Urinary bladder (tissue), 4 donors: Measurements from ENCODE around the gene PROSER3. TPM values are rescaled to one million over a fixed set of nuclear protein-coding genes. Genes with fewer than 3 reads are reported as not detected.

ENCODE experiments used
- DNase-seq: peaks from one replicate; pipeline ENCODE4 v3.0.0-alpha.2; 2015; ENCODE audit errors: extremely low spot score
- H3K27ac ChIP-seq: one replicate; pipeline ENCODE4 v1.5.1; 2013; ENCODE audit warnings: low read depth, mild to moderate bottlenecking, moderate library complexity
- H3K36me3 ChIP-seq: one replicate; pipeline ENCODE4 v1.6.1; 2013; ENCODE audit warnings: mild to moderate bottlenecking, moderate library complexity; ENCODE audit not compliant: insufficient read depth
- H3K4me1 ChIP-seq: one replicate; pipeline ENCODE4 v1.6.1; 2013; ENCODE audit warnings: mild to moderate bottlenecking, moderate library complexity; ENCODE audit not compliant: insufficient read depth
- H3K4me3 ChIP-seq: one replicate; pipeline ENCODE4 v1.5.1; 2013; ENCODE audit warnings: low read depth, low read length
- WGBS: extraction: QIAGEN DNeasy Blood & Tissue Kit; methylation state at CpG from one replicate; pipeline ENCODE4 v1.1.7; 2013; 5-methylcytosine and 5-hydroxymethylcytosine counted together
- polyA plus RNA-seq: library from polyadenylated mRNA; stranded (reverse); fragments of 200-250 nt; gene quantifications from one replicate; pipeline ENCODE4 v1.2.3, GENCODE V29; 2013
- total RNA-seq: library from RNA; depleted of rRNA; stranded (reverse); fragments of >200 nt; gene quantifications from one replicate; pipeline ENCODE4 v1.2.3, GENCODE V29; 2014
- donor health status: healthy with polysubstance abuse.
- donor health status: healthy.

Gene PROSER3
- total and polyA plus RNA-seq, 2 donors: 6.8 to 12.2 TPM

DNA sequence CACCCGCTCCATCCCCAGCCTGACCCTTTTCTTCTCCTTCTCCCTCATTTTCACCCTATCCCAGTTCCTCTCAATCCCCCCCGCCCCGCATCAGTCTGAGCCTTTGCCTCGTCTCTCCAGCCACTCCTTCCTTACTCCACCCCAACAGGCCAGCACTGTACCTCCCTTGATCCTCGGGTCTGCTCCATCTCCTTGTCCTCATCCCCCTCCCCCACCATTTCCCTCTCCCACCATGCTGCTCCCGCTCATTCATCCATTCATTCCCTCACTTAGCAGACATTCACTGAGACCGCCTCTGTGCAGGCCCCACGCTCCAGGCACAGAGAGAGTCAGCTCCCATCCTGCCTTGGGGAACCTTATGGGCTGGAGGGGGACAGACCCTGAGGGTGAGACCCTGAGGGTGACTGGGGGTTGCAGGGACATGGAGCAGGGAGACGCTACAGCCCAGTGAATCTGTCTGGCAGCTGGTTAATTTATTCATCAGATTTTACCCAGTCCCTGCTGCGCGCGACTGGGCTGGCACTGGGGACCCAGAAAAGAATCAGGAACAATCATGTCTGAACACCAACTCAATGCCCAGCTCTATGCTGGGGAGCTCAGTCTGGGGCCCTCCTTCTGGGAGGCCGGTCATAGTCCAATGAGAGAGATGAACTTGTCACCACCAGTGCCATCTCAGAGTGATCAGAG, 18.3 kb downstream of the PROSER3 start:
- no peaks in the 10 kb centered on the region for H3K36me3 ChIP-seq
- peak overlapping the region; percentile 83 for H3K4me3 ChIP-seq
- H3K4me1 ChIP-seq: no peaks in the 10 kb centered on the region
- no peak for DNase-seq
- WGBS: 45% methylated on average over 13 of the region's 13 CpGs
- H3K27ac ChIP-seq: no peak overlapping the region

DNA sequence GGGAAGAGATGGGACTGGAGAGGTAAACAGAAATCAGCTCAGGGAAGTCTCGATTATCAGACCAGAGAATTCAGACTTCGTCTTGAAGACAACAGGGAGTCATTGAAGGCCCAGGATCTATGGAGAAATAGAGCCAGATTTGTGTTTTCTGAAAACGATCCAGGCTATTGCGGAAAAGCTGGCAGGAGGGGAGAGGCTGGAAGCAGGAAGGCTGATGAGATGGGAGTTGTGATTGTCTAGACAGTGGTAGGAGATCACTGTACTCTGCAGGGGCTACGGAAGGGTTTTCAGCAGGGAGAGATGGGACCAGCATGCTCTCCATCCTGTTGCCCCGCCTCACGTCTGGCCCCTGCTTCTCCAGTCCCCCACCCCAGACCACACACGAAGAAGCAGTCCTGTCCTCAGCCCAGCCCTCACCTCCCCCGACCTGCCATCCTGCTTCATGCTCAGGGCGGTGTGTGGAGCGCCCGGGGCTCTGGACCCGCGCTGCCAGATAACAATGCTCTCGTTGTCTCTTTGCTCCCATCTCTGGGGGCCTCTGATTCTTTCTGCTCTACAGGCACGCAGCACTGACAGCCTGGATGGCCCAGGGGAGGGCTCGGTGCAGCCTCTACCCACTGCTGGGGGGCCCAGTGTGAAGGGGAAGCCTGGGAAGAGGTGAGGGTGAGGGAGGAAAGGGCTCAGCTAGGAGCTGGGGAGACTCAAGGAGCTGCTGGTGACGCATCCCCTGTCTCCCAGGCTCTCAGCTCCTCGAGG, 19.3 kb downstream of the PROSER3 start:
- no peaks in the 10 kb centered on the region for H3K36me3 ChIP-seq
- no peak for DNase-seq
- no peak overlapping the region for H3K4me3 ChIP-seq
- H3K27ac ChIP-seq: no peak overlapping the region
- no peaks in the 10 kb centered on the region for H3K4me1 ChIP-seq
- 51% methylated on average over 19 of the region's 19 CpGs for WGBS

DNA sequence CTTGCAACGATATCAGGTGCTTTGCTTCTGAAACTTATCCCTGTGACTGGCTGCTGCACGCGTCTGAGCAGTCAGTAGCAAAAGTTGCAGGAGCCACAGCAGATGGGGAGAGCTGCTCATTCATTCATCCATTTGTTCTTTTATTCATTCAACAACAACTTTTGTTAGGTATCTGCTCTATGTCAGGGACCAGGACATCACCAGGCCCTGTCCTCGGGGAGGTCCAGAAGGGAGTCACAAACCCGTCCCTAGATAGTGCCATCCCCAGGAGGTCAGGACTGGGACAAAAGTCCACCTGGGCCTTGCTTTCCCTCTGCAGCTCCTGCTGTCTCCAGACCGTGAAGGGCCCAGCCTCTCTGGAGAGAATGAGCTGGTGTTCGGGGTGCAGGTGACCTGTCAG, 20.0 kb downstream of the PROSER3 start:
- WGBS: 75% methylated on average over 7 of the region's 7 CpGs
- DNase-seq: no peak
- no peak overlapping the region for H3K4me3 ChIP-seq
- H3K4me1 ChIP-seq: no peaks in the 10 kb centered on the region
- no peak overlapping the region for H3K27ac ChIP-seq
- H3K36me3 ChIP-seq: no peaks in the 10 kb centered on the region

DNA sequence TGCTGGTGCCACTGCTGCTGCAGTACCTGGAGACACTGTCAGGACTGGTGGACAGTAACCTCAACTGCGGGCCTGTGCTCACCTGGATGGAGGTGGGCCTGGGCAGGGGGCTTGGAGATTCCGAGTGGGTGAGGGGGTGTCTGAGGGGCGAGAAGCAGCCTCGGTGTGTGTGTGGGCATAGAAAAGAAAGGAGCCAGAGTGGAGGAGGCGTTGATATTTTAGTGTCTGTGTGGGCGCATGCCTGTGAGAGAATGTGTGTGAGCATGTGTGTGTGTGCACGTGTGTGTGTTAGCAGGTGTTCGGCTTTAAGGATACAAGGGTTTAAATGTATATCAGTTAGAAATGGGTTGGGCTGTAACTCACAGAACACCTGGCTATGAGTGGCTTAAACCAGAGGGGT, 21.1 kb downstream of the PROSER3 start:
- 93% methylated on average over 8 of the region's 8 CpGs for WGBS
- Histone ChIP-seq H3K4me3 (no peak overlapping the region), H3K4me1 (no peaks in the 10 kb centered on the region), H3K36me3 (no peaks in the 10 kb centered on the region), H3K27ac (no peak overlapping the region)
- DNase-seq: no peak

DNA sequence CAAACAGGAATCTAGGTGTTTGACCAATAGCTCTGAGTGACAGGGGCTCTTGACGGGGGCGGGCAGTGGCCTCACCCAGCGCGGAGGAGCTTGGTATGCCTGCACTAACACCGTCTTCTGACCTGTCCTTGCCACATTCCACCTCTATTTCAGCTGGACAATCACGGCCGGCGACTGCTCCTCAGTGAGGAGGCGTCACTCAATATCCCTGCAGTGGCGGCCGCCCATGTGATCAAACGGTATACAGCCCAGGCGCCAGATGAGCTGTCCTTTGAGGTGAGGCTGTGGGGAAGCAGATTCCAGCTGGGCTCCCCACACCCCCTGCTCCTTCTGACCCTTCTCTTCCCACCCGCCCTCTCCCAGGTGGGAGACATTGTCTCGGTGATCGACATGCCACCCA, 22.1 kb downstream of the PROSER3 start:
- no peaks in the 10 kb centered on the region for H3K4me1 ChIP-seq
- no peaks in the 10 kb centered on the region for H3K36me3 ChIP-seq
- 91% methylated on average over 16 of the region's 16 CpGs for WGBS
- H3K27ac ChIP-seq: no peak overlapping the region
- no peak for DNase-seq
- H3K4me3 ChIP-seq: no peak overlapping the region

DNA sequence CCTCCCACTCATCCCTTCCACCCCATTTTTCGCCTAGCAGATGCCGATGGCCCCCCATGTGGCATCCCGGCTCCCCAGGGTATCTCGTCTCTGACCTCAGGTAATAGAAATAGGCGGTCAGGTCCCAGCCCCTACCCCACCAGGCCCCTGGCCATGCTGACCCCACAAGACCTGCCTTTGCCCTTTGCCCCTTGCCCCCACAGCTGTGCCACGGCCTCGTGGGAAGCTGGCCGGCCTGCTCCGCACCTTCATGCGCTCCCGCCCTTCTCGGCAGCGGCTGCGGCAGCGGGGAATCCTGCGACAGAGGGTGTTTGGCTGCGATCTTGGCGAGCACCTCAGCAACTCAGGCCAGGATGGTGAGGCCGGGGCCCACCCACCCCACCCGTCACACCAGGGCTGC, 22.7 kb downstream of the PROSER3 start:
- Histone ChIP-seq H3K4me1 (no peaks in the 10 kb centered on the region), H3K4me3 (no peak overlapping the region), H3K36me3 (no peaks in the 10 kb centered on the region), H3K27ac (no peak overlapping the region)
- DNase-seq: no peak
- 95% methylated on average over 20 of the region's 20 CpGs for WGBS

DNA sequence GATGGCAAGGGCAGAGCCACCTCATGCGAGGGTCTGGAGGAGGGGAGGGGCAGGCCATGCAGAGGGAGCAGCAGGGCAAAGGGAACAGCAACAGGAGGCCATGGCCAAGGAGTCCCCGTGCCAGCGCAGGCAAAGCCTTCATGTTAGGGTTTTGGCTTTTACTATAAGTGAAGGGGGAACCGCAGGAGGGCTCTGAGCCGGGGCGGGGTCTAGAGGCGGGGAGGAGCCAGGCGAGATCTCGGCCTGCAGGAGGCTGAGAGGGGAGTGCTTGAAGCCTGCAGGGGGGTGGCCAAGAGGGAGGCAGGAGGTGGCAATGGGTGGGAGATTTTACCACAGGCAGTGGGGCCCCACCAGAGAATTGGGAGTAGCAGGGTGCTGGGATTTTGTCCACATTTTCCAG, 23.7 kb downstream of the PROSER3 start:
- Histone ChIP-seq H3K36me3 (no peaks in the 10 kb centered on the region), H3K4me3 (no peak overlapping the region), H3K4me1 (no peaks in the 10 kb centered on the region), H3K27ac (no peak overlapping the region)
- DNase-seq: no peak
- WGBS: 75% methylated on average over 9 of the region's 9 CpGs

DNA sequence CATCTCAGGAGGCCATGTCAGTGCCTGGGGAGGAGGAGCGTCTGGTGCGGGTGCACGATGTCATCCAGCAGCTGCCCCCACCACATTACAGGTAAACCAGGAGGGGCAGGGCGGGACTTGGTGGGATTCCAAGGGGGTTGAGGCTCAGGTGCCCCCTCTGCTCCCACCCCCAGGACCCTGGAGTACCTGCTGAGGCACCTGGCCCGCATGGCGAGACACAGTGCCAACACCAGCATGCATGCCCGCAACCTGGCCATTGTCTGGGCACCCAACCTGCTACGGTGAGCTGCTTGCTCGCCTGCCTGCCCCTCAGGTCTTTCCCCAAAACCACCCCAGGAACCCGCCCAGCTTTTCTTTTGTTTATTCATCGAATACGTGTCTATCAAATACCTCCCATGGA, 24.6 kb downstream of the PROSER3 start:
- Histone ChIP-seq H3K36me3 (no peaks in the 10 kb centered on the region), H3K4me1 (no peaks in the 10 kb centered on the region), H3K4me3 (no peak overlapping the region), H3K27ac (no peak overlapping the region)
- WGBS: 94% methylated on average over 12 of the region's 12 CpGs
- no peak for DNase-seq

DNA sequence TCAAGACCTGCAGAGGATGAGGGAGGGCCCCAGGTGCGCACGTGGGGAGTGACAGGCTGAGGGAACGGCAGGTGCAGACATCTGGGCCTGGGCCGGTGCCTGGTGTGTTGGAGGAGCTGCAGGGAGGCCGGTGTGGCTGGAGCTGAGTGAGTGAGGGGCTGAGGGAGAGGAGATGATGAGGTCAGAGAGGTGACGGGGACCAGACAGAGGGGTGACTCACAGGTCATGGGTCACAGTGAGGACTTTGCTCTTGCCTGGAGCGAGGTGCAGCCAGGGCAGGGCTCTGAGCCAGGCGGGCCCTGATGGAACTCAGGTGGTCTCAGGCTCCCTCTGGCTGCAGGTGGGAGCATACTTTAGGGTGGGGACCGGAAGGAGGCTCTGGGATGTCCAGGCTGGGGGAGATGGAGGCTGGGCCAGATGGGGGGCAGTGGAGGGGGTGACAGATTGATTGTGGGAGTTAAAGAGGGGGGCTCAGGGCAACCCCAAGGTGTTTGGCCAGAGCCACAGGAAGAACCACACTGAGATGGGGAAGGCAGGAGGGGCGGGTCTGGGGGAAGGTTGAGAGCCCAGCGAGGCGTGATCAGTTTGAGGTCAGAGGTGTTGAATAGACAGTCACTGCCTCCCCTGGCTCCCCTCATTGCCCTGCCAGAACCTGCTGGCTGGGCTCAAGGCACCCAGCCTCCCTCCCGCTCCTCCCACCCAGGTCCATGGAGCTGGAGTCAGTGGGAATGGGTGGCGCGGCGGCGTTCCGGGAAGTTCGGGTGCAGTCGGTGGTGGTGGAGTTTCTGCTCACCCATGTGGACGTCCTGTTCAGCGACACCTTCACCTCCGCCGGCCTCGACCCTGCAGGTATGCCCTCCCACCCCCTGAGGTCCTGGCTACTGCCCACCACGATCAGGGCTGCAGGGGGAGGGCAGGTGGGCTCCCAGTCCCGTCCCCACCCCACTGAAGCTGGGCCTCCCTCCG, 25.8 kb downstream of the PROSER3 start:
- Histone ChIP-seq H3K4me1 (no peaks in the 10 kb centered on the region), H3K36me3 (no peaks in the 10 kb centered on the region), H3K27ac (no peak overlapping the region), H3K4me3 (no peak overlapping the region)
- no peak for DNase-seq
- 82% methylated on average over 28 of the region's 28 CpGs for WGBS

DNA sequence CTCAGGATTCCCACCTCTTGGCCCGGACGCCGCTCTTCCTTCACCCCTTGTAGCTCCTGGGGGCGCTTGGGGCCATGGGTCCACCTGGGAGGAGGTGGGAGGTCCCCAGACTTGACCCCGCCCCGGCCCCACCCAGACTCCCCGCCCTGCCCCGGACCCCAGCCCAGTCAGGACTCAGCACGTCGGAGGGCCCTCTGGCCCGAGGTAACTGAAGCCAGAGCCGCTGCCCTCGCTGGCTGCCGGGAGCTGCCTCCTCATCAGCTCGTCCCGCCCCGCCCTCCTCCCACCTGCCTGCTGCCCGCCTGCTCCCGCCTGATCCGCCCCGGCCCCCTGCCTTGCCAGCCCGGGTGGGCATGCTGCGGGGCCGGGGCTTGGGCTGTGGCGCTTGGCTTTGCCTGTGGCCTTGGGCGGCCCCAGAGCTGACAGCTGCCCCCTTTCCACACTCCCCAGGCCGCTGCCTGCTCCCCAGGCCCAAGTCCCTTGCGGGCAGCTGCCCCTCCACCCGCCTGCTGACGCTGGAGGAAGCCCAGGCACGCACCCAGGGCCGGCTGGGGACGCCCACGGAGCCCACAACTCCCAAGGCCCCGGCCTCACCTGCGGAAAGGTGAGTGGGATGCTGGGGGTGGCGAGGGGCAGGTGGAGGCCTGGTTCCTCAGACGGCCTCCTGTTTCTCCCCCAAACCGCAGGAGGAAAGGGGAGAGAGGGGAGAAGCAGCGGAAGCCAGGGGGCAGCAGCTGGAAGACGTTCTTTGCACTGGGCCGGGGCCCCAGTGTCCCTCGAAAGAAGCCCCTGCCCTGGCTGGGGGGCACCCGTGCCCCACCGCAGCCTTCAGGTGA, 26.7 kb downstream of the PROSER3 start:
- H3K36me3 ChIP-seq: no peaks in the 10 kb centered on the region
- no peak overlapping the region for H3K4me3 ChIP-seq
- no peak overlapping the region for H3K27ac ChIP-seq
- no peak for DNase-seq
- 79% methylated on average over 45 of the region's 45 CpGs for WGBS
- no peaks in the 10 kb centered on the region for H3K4me1 ChIP-seq

DNA sequence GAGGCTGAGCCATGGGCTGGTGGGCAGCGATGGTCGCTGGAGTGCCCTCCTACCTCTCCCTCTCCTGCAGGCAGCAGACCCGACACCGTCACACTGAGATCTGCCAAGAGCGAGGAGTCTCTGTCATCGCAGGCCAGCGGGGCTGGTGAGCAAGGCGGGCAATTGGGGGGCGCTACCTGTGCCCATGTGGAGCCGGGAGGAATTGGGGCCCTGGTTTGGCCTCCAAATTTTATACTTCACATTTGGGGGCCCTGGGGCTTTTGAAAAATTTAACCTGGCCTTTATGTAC, 27.3 kb downstream of the PROSER3 start:
- H3K4me3 ChIP-seq: no peak overlapping the region
- no peaks in the 10 kb centered on the region for H3K36me3 ChIP-seq
- H3K4me1 ChIP-seq: no peaks in the 10 kb centered on the region
- H3K27ac ChIP-seq: no peak overlapping the region
- DNase-seq: no peak
- 85% methylated on average over 10 of the region's 10 CpGs for WGBS

DNA sequence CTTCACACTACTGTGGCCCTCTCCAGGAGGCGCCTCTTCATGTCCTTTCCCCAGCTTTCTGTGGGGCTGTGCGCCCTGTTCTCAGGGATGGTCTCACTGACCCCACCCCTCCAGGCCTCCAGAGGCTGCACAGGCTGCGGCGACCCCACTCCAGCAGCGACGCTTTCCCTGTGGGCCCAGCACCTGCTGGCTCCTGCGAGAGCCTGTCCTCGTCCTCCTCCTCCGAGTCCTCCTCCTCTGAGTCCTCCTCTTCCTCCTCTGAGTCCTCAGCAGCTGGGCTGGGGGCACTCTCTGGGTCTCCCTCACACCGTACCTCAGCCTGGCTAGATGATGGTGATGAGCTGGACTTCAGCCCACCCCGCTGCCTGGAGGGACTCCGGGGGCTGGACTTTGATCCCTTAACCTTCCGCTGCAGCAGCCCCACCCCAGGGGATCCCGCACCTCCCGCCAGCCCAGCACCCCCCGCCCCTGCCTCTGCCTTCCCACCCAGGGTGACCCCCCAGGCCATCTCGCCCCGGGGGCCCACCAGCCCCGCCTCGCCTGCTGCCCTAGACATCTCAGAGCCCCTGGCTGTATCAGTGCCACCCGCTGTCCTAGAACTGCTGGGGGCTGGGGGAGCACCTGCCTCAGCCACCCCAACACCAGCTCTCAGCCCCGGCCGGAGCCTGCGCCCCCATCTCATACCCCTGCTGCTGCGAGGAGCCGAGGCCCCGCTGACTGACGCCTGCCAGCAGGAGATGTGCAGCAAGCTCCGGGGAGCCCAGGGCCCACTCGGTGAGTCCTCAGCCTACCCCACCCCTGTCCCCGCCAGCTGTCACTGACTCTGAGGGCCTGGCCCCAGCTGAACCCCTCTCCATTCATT, 28.6 kb downstream of the PROSER3 start:
- 90% methylated on average over 31 of the region's 31 CpGs for WGBS
- no peaks in the 10 kb centered on the region for H3K4me1 ChIP-seq
- H3K36me3 ChIP-seq: no peaks in the 10 kb centered on the region
- H3K27ac ChIP-seq: no peak overlapping the region
- no peak for DNase-seq
- no peak overlapping the region for H3K4me3 ChIP-seq
